Measurements from ENCODE around the gene TBXAS1. TPM values are rescaled to one million over a fixed set of nuclear protein-coding genes. Genes with fewer than 3 reads are reported as not detected.
A peak's percentile ranks its signal among the peaks of the same experiment; 100 is the strongest.

TBXAS1 gene
- total RNA-seq = 33.6 TPM
- polyA plus RNA-seq (ENCODE audit: insufficient read depth, low read depth, low replicate concordance) = 14.2 TPM
- long read RNA-seq, donor 1, partial matches to known transcripts = 0 of 4 reads
- long read RNA-seq, donor 1, other reads (novel, unspliced or antisense) = 0 of 4 reads
- long read RNA-seq, donor 2 = 0 reads
- long read RNA-seq, donor 3, transcript TBXAS1-208 (13 exons, 1,963 nt) = major isoform, 5 of 7 reads
- long read RNA-seq, donor 3, partial matches to known transcripts = 0 of 7 reads
- long read RNA-seq, donor 3, other reads (novel, unspliced or antisense) = 0 of 7 reads
- long read RNA-seq, donor 4, partial matches to known transcripts = 0 of 1 reads
- long read RNA-seq, donor 4, other reads (novel, unspliced or antisense) = 0 of 1 reads
- long read RNA-seq, donor 5 = 0 reads
- long read RNA-seq, donor 6, partial matches to known transcripts = 0 of 2 reads
- long read RNA-seq, donor 6, other reads (novel, unspliced or antisense) = 0 of 2 reads
- long read RNA-seq, donor 7, partial matches to known transcripts = 3 of 17 reads
- long read RNA-seq, donor 7, other reads (novel, unspliced or antisense) = 11 of 17 reads
- long read RNA-seq, donor 8, partial matches to known transcripts = 0 of 5 reads
- long read RNA-seq, donor 8, other reads (novel, unspliced or antisense) = 0 of 5 reads
- long read RNA-seq, donor 9, partial matches to known transcripts = 0 of 2 reads
- long read RNA-seq, donor 9, other reads (novel, unspliced or antisense) = 0 of 2 reads
- long read RNA-seq, donor 10, partial matches to known transcripts = 5 of 7 reads
- long read RNA-seq, donor 10, other reads (novel, unspliced or antisense) = 0 of 7 reads

DNA sequence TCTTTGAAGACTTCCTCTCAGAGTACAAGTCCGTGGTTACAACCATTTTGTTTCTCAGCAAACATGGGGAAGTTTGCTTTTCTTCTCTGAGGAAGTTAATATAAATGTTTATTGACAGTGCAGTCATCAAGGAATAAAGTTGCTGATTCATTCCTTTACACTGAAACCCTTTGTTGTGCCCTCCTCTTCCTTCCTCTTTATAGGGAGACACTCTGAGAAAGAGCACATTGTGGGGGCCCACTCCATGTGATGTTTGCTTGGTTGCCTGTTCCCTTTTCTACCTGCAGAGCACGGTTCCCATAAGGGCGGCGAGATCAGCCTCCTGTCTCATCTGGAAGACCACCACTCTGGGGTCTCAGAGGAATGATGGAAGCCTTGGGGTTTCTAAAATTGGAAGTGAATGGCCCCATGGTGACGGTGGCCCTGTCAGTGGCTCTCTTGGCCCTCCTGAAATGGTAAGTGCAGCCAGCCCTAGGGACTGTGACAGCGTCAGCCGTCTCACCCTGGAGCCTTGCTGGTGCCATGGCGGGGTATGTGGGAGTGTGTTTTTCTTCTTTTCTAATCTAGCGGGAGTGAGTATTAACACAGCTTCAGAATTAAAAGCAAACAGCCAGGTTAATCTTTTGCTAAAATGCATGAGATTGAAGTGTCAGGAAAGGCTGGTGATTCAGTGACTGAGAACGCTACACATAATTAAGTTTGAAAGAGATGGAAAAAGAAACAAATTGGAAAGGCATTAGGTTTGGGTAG is at the start of gene TBXAS1:
TSS of gene TBXAS1 (plus strand) at position 240 of the 750 bp plus-strand sequence. CDS start at position 367, 127 bp downstream.
- DNase-seq (peak in 4 of 5 donors; percentile 80 to 93 (median 88)), FAIRE-seq (peak; percentile 79)
- H3K9me3 ChIP-seq (ENCODE audit: control insufficient read depth in 2 of 3, insufficient read depth in 1 of 3, low read length in 3 of 3) = no peaks in the 10 kb centered on the region
- TF ChIP-seq, protein P1, sequence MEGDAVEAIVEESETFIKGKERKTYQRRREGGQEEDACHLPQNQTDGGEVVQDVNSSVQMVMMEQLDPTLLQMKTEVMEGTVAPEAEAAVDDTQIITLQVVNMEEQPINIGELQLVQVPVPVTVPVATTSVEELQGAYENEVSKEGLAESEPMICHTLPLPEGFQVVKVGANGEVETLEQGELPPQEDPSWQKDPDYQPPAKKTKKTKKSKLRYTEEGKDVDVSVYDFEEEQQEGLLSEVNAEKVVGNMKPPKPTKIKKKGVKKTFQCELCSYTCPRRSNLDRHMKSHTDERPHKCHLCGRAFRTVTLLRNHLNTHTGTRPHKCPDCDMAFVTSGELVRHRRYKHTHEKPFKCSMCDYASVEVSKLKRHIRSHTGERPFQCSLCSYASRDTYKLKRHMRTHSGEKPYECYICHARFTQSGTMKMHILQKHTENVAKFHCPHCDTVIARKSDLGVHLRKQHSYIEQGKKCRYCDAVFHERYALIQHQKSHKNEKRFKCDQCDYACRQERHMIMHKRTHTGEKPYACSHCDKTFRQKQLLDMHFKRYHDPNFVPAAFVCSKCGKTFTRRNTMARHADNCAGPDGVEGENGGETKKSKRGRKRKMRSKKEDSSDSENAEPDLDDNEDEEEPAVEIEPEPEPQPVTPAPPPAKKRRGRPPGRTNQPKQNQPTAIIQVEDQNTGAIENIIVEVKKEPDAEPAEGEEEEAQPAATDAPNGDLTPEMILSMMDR (IDR thresholded peaks at IDR 0.05; ENCODE audit: borderline replicate concordance, extremely low read depth, insufficient read depth) = no peak
- peak within 1 kb of the TSS in 1 of 3 donors; percentile 46 for H3K9ac ChIP-seq (ENCODE audit: low read length in 3 of 3)
- intact Hi-C loops (cut with DNase I) = no loop called here
- peak within 1 kb of the TSS in 2 of 3 donors; percentile 20 to 48 for H3K4me3 ChIP-seq (ENCODE audit: low read length in 3 of 3)
- no peaks in the 10 kb centered on the region for H3K27me3 ChIP-seq (ENCODE audit: control insufficient read depth, insufficient read depth, low read length)
- no peaks in the 10 kb centered on the region for H3K36me3 ChIP-seq (ENCODE audit: control insufficient read depth in 2 of 3, insufficient read depth in 3 of 3, low read length in 3 of 3)
- peaks cover 12 to 28% (median 16%) of the 10 kb centered on the region in 3 donors for H3K4me1 ChIP-seq (ENCODE audit: control insufficient read depth in 2 of 3, insufficient read depth in 2 of 3, low read depth in 1 of 3, low read length in 3 of 3)
- H3K27ac ChIP-seq (ENCODE audit: low read depth in 2 of 2, low read length in 2 of 2) = peak within 1 kb of the TSS; percentile 63 to 91

DNA sequence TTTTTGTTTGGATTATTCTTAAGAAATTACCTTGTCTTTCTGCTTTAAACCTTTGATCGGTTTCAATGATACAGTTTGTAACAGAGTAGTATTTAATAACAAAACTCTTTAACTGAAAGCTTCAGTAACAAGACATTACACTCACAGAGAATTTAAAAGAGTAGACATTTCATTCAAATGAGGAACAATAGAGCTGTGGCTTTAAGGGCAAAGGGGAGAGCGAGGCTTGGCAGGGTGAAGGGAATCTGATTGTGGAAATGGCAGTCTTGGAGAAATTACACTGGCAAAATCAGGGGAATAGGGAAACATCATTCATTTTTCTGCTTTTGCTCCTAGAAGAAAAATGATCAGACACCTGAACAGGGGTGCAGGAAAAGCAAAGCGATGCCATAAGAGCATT is 46.1 kb upstream of the TBXAS1 start:
- Histone ChIP-seq H3K27me3 (ENCODE audit: control insufficient read depth, insufficient read depth, low read length) (no peaks in the 10 kb centered on the region), H3K9ac (ENCODE audit: low read length in 3 of 3) (no peak overlapping the region), H3K4me1 (ENCODE audit: control insufficient read depth in 2 of 3, insufficient read depth in 2 of 3, low read depth in 1 of 3, low read length in 3 of 3) (peaks cover 0 to 14% (median 2%) of the 10 kb centered on the region in 3 donors), H3K9me3 (ENCODE audit: control insufficient read depth in 2 of 3, insufficient read depth in 1 of 3, low read length in 3 of 3) (no peaks in the 10 kb centered on the region), H3K4me3 (ENCODE audit: low read length in 3 of 3) (no peak overlapping the region), H3K36me3 (ENCODE audit: control insufficient read depth in 2 of 3, insufficient read depth in 3 of 3, low read length in 3 of 3) (no peaks in the 10 kb centered on the region), H3K27ac (ENCODE audit: low read depth in 2 of 2, low read length in 2 of 2) (no peak overlapping the region)
- intact Hi-C loops (cut with DNase I) = no loop called here
- no peak for DNase-seq
- FAIRE-seq = peak; percentile 39
- TF ChIP-seq, protein P1 (IDR thresholded peaks at IDR 0.05; ENCODE audit: borderline replicate concordance, extremely low read depth, insufficient read depth) = no peak

DNA sequence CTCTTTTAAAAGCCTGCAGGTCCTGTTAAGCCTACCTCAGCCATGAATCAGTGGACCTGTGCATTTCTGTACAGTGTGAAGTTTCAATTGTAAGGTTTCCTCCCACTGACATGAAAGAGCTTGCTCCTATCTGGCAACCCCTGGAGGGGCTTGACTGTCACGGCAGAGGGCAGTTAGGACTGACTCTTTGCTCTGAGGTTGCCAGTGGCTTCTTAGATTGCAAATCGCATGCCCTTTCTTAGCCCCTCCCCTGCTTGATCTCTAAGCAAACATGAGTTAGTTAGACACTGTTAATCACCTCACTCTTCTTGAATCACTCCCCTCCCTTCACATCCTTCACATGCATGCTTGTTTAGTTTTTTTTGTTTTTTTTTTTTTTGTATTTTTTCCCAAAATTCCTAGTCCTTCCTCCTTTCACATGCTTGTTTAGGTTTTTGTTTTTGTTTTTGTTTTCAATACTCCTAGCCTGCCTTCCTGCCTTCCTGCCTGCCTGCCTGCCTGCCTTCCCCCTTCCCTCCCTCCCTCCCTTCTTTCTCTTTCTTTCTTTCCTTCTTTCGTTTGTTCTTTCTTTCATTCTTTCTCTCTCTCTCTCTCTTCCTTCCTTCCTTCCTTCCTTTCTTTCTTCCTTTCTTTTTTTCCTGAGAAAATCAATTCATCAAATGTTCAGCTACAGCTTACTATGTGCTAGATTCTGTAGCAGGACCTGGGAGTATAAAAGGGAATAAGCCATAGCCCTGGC is 45.2 kb upstream of the TBXAS1 start:
- intact Hi-C loops (cut with DNase I) = no loop called here
- DNase-seq (peak in 2 of 5 donors; percentile 47 to 53), FAIRE-seq (no peak)

More for the DNA sequence above, 45.2 kb upstream of the TBXAS1 start:
- peaks cover 0 to 14% (median 2%) of the 10 kb centered on the region in 3 donors for H3K4me1 ChIP-seq (ENCODE audit: control insufficient read depth in 2 of 3, insufficient read depth in 2 of 3, low read depth in 1 of 3, low read length in 3 of 3)
- no peak overlapping the region for H3K4me3 ChIP-seq (ENCODE audit: low read length in 3 of 3)
- TF ChIP-seq, protein P1 (IDR thresholded peaks at IDR 0.05; ENCODE audit: borderline replicate concordance, extremely low read depth, insufficient read depth) = no peak
- no peak overlapping the region for H3K27ac ChIP-seq (ENCODE audit: low read depth in 2 of 2, low read length in 2 of 2)
- H3K36me3 ChIP-seq (ENCODE audit: control insufficient read depth in 2 of 3, insufficient read depth in 3 of 3, low read length in 3 of 3) = no peaks in the 10 kb centered on the region
- H3K27me3 ChIP-seq (ENCODE audit: control insufficient read depth, insufficient read depth, low read length) = no peaks in the 10 kb centered on the region
- no peaks in the 10 kb centered on the region for H3K9me3 ChIP-seq (ENCODE audit: control insufficient read depth in 2 of 3, insufficient read depth in 1 of 3, low read length in 3 of 3)
- no peak overlapping the region for H3K9ac ChIP-seq (ENCODE audit: low read length in 3 of 3)

All from kidney (tissue), 22 donors.